Liver (tissue), 9 donors: Measurements from ENCODE around the gene PROSER3. TPM values are rescaled to one million over a fixed set of nuclear protein-coding genes. Genes with fewer than 3 reads are reported as not detected.

Experiments
- DNase-seq: peaks from one replicate; pipeline ENCODE4 v3.0.0-alpha.2; 2017; ENCODE audit warnings: low spot score
- H3K27ac ChIP-seq, 2 donors: one replicate each; pipeline ENCODE4 v1.7.0; 2013; ENCODE audit warnings: inconsistent platforms in 2 of 2, low read length in 2 of 2, control low read depth in 1 of 2, low read depth in 1 of 2, mild to moderate bottlenecking in 1 of 2
- H3K27me3 ChIP-seq, 4 donors: one replicate each; pipeline versions ENCODE4 v1.6.1 to v1.7.0; 2013; ENCODE audit warnings: low read length in 3 of 4, inconsistent platforms in 1 of 4, mild to moderate bottlenecking in 1 of 4, moderate library complexity in 1 of 4; ENCODE audit not compliant: control insufficient read depth in 4 of 4, insufficient read depth in 4 of 4
- H3K36me3 ChIP-seq, 4 donors: one replicate each; pipeline versions ENCODE4 v1.6.1 to v1.7.0; 2013; ENCODE audit warnings: low read length in 3 of 4, mild to moderate bottlenecking in 3 of 4, low read depth in 1 of 4, moderate library complexity in 1 of 4; ENCODE audit not compliant: control insufficient read depth in 4 of 4, insufficient read depth in 3 of 4
- H3K4me1 ChIP-seq, 4 donors: one replicate each; pipeline versions ENCODE4 v1.6.1 to v1.7.0; 2013; ENCODE audit warnings: low read length in 3 of 4, mild to moderate bottlenecking in 3 of 4, moderate library complexity in 1 of 4; ENCODE audit not compliant: control insufficient read depth in 4 of 4, insufficient read depth in 4 of 4
- H3K4me3 ChIP-seq, 3 donors: one replicate each; pipeline versions ENCODE4 v1.6.1 to v1.7.0; 2013; ENCODE audit warnings: low read length in 3 of 3, control low read depth in 1 of 3, low read depth in 1 of 3, mild to moderate bottlenecking in 1 of 3
- H3K9ac ChIP-seq, 2 donors: one replicate each; pipeline ENCODE4 v1.7.0; 2013; ENCODE audit warnings: low read length in 2 of 2, mild to moderate bottlenecking in 2 of 2, moderate library complexity in 2 of 2, control low read depth in 1 of 2, low read depth in 1 of 2
- H3K9me3 ChIP-seq, 4 donors: one replicate each; pipeline versions ENCODE4 v1.6.1 to v1.7.0; 2013; ENCODE audit warnings: low read length in 3 of 4; ENCODE audit not compliant: control insufficient read depth in 4 of 4
- EGR1 ChIP-seq, 2 donors: IDR thresholded peaks; 2 replicates each; pipeline ENCODE4 v1.6.1; 2016 to 2018; ENCODE audit warnings: antibody characterized with exemption in 2 of 2, low read depth in 2 of 2
- FOXA1 ChIP-seq: IDR thresholded peaks from 2 replicates; pipeline ENCODE4 v1.6.1; 2016; ENCODE audit warnings: antibody characterized with exemption
- HNF4A ChIP-seq, 2 donors: conservative IDR thresholded peaks; 2 replicates each; pipeline ENCODE4 v1.6.1; 2016; ENCODE audit warnings: antibody characterized with exemption in 2 of 2, mild to moderate bottlenecking in 2 of 2
- HNF4G ChIP-seq: IDR thresholded peaks from 2 replicates; pipeline ENCODE4 v1.6.1; 2016; ENCODE audit warnings: antibody characterized with exemption
- JUND ChIP-seq, 2 donors: IDR thresholded peaks; 2 replicates each; pipeline ENCODE4 v1.6.1; 2016; ENCODE audit warnings: antibody characterized with exemption in 2 of 2
- RAD21 ChIP-seq, 2 donors: IDR thresholded peaks; 2 replicates each; pipeline ENCODE4 v1.6.1; 2016; ENCODE audit warnings: antibody characterized with exemption in 2 of 2, mild to moderate bottlenecking in 2 of 2
- RXRA ChIP-seq, 2 donors: IDR thresholded peaks; 2 replicates each; pipeline ENCODE4 v1.6.1; 2017 to 2018; ENCODE audit warnings: antibody characterized with exemption in 2 of 2, mild to moderate bottlenecking in 1 of 2
- SP1 ChIP-seq: IDR thresholded peaks from 2 replicates; pipeline ENCODE4 v1.6.1; 2018; ENCODE audit warnings: antibody characterized with exemption, mild to moderate bottlenecking
- TAF1 ChIP-seq: conservative IDR thresholded peaks from 2 replicates; pipeline ENCODE4 v1.6.1; 2016; ENCODE audit warnings: antibody characterized with exemption, mild to moderate bottlenecking
- WGBS: extraction: QIAGEN DNeasy Blood & Tissue Kit; methylation state at CpG from one replicate; pipeline ENCODE4 v1.1.7; 2013; 5-methylcytosine and 5-hydroxymethylcytosine counted together
- polyA plus RNA-seq, 2 donors: library from polyadenylated mRNA; stranded (reverse) in 1 of 2; unstranded in 1 of 2; fragments of 200-250 nt in 1 of 2; fragments of >200 nt in 1 of 2; fragmentation: Nextera tagmentation in 1 of 2; extraction: Ambion mirVana in 1 of 2; gene quantifications; one replicate each; pipeline versions ENCODE4 v1.2.1 to v1.2.3, GENCODE V29; 2013 to 2015
- total RNA-seq, 2 donors: library from RNA; depleted of rRNA; stranded (reverse); fragments of >200 nt; gene quantifications; one replicate each; pipeline ENCODE4 v1.2.3, GENCODE V29; 2014
- TF ChIP-seq, protein P1 (sequence below): IDR thresholded peaks from 2 replicates; pipeline ENCODE4 v1.6.1; 2016; ENCODE audit warnings: antibody characterized with exemption, mild to moderate bottlenecking
- TF ChIP-seq, protein P2 (sequence below): IDR thresholded peaks from 2 replicates; pipeline ENCODE4 v1.6.1; 2016; ENCODE audit warnings: antibody characterized with exemption
- donor health status: healthy.
- donor health status: healthy.
- donor health status: healthy.
- donor health status: healthy.
- donor health status: healthy.

The PROSER3 gene
- total and polyA plus RNA-seq, 4 donors = 2.1 to 4.5 (median 2.7) TPM

GRCh38 chr19:35729763-35730162 is 28.2 kb upstream of the PROSER3 start:
- no peaks in the 10 kb centered on the region for H3K9me3 ChIP-seq
- no peak for TF ChIP-seq FOXA1
- H3K27me3 ChIP-seq = no peaks in the 10 kb centered on the region
- 97% methylated on average over 11 of the region's 11 CpGs for WGBS
- no peak overlapping the region for H3K4me3 ChIP-seq
- no peak overlapping the region for H3K27ac ChIP-seq
- H3K9ac ChIP-seq = no peak overlapping the region
- no peak for DNase-seq
- no peaks in the 10 kb centered on the region for H3K4me1 ChIP-seq
- H3K36me3 ChIP-seq = peaks cover 57 to 95% (median 69%) of the 10 kb centered on the region in 4 donors

- no peak overlapping the region for H3K27ac ChIP-seq
- H3K9me3 ChIP-seq = no peaks in the 10 kb centered on the region
- H3K4me1 ChIP-seq = no peaks in the 10 kb centered on the region
- no peak overlapping the region for H3K9ac ChIP-seq
- H3K36me3 ChIP-seq = peaks cover 52 to 94% (median 66%) of the 10 kb centered on the region in 4 donors
- 96% methylated on average over 18 of the region's 18 CpGs for WGBS
- TF ChIP-seq FOXA1 (no peak), HNF4G (no peak), TAF1 (no peak), HNF4A (conservative IDR thresholded peaks at IDR 0.05) (no peak), EGR1 (IDR thresholded peaks at IDR 0.05; ENCODE audit: low read depth in 2 of 2) (no peak), RAD21 (IDR thresholded peaks at IDR 0.05) (no peak), RXRA (IDR thresholded peaks at IDR 0.05) (no peak)
- no peak for DNase-seq
- no peaks in the 10 kb centered on the region for H3K27me3 ChIP-seq
- no peak overlapping the region for H3K4me3 ChIP-seq
Measured at GRCh38 chr19:35730326-35730725, 27.6 kb upstream of the PROSER3 start.

- H3K4me3 ChIP-seq = no peak overlapping the region
- WGBS = 88% methylated on average over 9 of the region's 9 CpGs
- no peaks in the 10 kb centered on the region for H3K9me3 ChIP-seq
- H3K9ac ChIP-seq = no peak overlapping the region
- TF ChIP-seq, protein P1, sequence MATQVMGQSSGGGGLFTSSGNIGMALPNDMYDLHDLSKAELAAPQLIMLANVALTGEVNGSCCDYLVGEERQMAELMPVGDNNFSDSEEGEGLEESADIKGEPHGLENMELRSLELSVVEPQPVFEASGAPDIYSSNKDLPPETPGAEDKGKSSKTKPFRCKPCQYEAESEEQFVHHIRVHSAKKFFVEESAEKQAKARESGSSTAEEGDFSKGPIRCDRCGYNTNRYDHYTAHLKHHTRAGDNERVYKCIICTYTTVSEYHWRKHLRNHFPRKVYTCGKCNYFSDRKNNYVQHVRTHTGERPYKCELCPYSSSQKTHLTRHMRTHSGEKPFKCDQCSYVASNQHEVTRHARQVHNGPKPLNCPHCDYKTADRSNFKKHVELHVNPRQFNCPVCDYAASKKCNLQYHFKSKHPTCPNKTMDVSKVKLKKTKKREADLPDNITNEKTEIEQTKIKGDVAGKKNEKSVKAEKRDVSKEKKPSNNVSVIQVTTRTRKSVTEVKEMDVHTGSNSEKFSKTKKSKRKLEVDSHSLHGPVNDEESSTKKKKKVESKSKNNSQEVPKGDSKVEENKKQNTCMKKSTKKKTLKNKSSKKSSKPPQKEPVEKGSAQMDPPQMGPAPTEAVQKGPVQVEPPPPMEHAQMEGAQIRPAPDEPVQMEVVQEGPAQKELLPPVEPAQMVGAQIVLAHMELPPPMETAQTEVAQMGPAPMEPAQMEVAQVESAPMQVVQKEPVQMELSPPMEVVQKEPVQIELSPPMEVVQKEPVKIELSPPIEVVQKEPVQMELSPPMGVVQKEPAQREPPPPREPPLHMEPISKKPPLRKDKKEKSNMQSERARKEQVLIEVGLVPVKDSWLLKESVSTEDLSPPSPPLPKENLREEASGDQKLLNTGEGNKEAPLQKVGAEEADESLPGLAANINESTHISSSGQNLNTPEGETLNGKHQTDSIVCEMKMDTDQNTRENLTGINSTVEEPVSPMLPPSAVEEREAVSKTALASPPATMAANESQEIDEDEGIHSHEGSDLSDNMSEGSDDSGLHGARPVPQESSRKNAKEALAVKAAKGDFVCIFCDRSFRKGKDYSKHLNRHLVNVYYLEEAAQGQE = no peak
- TF ChIP-seq FOXA1 = no peak
- TF ChIP-seq RAD21 (IDR thresholded peaks at IDR 0.05) = no peak
- TF ChIP-seq SP1 = no peak
- H3K27ac ChIP-seq = no peak overlapping the region
- no peaks in the 10 kb centered on the region for H3K4me1 ChIP-seq
- H3K36me3 ChIP-seq = peaks cover 43 to 90% (median 56%) of the 10 kb centered on the region in 4 donors
- DNase-seq = no peak
- no peaks in the 10 kb centered on the region for H3K27me3 ChIP-seq
Measured at GRCh38 chr19:35731353-35731752, 26.6 kb upstream of the PROSER3 start.

DNA sequence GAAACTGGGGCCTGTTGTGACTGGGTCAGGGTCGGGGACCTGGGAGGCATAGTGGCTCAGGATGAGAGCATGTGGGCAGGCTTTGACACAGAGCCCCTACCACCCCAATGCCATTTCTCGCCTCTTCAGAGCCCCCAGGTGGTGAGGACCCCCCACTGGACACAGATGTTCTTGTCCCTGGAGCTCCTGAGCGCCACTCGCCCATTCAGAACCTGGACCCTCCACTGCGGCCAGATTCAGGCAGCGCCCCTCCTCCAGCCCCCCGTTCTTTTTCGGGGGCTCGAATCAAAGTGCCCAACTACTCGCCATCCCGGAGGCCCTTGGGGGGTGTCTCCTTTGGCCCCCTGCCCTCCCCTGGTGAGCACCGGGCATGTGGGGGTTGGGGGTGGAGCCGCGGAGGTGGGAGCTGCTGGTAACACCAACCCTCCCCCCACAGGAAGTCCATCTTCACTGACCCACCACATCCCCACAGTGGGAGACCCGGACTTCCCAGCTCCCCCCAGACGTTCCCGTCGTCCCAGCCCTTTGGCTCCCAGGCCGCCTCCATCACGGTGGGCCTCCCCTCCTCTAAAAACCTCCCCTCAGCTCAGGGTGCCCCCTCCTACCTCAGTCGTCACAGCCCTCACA is 26.1 kb upstream of the PROSER3 start:
- TF ChIP-seq, protein P2, sequence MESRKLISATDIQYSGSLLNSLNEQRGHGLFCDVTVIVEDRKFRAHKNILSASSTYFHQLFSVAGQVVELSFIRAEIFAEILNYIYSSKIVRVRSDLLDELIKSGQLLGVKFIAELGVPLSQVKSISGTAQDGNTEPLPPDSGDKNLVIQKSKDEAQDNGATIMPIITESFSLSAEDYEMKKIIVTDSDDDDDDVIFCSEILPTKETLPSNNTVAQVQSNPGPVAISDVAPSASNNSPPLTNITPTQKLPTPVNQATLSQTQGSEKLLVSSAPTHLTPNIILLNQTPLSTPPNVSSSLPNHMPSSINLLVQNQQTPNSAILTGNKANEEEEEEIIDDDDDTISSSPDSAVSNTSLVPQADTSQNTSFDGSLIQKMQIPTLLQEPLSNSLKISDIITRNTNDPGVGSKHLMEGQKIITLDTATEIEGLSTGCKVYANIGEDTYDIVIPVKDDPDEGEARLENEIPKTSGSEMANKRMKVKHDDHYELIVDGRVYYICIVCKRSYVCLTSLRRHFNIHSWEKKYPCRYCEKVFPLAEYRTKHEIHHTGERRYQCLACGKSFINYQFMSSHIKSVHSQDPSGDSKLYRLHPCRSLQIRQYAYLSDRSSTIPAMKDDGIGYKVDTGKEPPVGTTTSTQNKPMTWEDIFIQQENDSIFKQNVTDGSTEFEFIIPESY = no peak
- TF ChIP-seq EGR1 (IDR thresholded peaks at IDR 0.05; ENCODE audit: low read depth in 2 of 2) (no peak), JUND (IDR thresholded peaks at IDR 0.05) (no peak), HNF4A (conservative IDR thresholded peaks at IDR 0.05) (no peak)
- peaks cover 44 to 92% (median 56%) of the 10 kb centered on the region in 4 donors for H3K36me3 ChIP-seq
- no peak overlapping the region for H3K4me3 ChIP-seq
- 92% methylated on average over 21 of the region's 21 CpGs for WGBS
- H3K9me3 ChIP-seq = no peaks in the 10 kb centered on the region
- H3K9ac ChIP-seq = no peak overlapping the region
- H3K27me3 ChIP-seq = no peaks in the 10 kb centered on the region
- no peak overlapping the region for H3K27ac ChIP-seq
- DNase-seq = no peak
- H3K4me1 ChIP-seq = no peaks in the 10 kb centered on the region
